ENCODE data around the gene GCN1. TPM values are rescaled to one million over a fixed set of nuclear protein-coding genes. Genes with fewer than 3 reads are reported as not detected.

GCN1 gene
- total and polyA plus RNA-seq, 10 of the 15 experiments (the other 5 are each of a cell fraction or from before 2014, with no cell fraction given): 10.8 to 150 (median 58.3) TPM

DNA sequence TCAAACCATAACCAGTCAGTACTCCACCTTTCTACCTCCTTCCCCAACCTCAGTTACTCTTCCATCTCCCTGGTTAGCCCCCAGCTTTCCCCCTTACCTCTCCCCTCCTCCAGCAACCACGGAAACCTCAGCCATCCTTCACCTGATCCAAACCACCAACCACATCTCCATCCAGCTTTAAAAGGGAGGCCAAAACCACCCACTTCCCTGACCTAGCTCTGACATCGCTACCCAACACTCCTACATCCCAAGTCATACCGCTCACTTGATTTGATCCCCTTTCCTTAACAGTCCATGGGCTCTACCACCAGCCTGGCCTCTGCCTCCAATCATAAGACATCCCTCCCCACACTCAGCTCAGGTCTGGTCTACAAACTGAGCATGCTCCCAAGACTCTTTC lies 79.4 kb downstream of the GCN1 start:
- BruUV-seq (replicated peaks): no TSS peak
- Histone ChIP-seq H4K20me1 (ENCODE audit: control insufficient read depth, insufficient read depth) (peaks cover 12% of the 10 kb centered on the region), H3K27ac (ENCODE audit: control insufficient read depth, insufficient read depth) (peak overlapping the region; percentile 44; the same call in 1 of the 2 replicates), H3K27me3 (replicated peaks in 1 of 2; ENCODE audit: control insufficient read depth in 2 of 2, insufficient read depth in 2 of 2, low read length in 1 of 2) (no peaks in the 10 kb centered on the region), H3K4me3 (peak overlapping the region; percentile 98), H3K9me3 (replicated peaks; ENCODE audit: control insufficient read depth, insufficient read depth, low read length) (no peaks in the 10 kb centered on the region), H2AFZ (ENCODE audit: control insufficient read depth, low read depth, low read length) (no peak overlapping the region), H3K4me2 (ENCODE audit: control insufficient read depth, insufficient read depth) (peak overlapping the region; percentile 99), H3K9ac (ENCODE audit: control insufficient read depth, insufficient read depth, low read length) (peak overlapping the region; percentile 95), H3K36me3 (ENCODE audit: control insufficient read depth in 2 of 2, insufficient read depth in 2 of 2, low read length in 1 of 2) (peaks cover 0 to 16% of the 10 kb centered on the region in 2 experiments; a peak in 2 of 4 replicates), H3K79me2 (ENCODE audit: control insufficient read depth, insufficient read depth, low read length) (peaks cover 83% of the 10 kb centered on the region), H3K4me1 (ENCODE audit: control insufficient read depth, insufficient read depth, low read length) (peaks cover 56% of the 10 kb centered on the region)
- POLR2A ChIA-PET: interaction anchor here (1.0 to 10.4 kb wide), 5 partner anchors 8 to 86 kb away, joined by 3 to 141 read pairs (median 5); partner anchors contain the start of gene RPLP0
- in situ Hi-C loops (cut with MboI) (no loop called here), intact Hi-C loops (cut with micrococcal nuclease; ENCODE audit: unreplicated experiment) (loop anchor here (10.0 kb wide), 1 partner anchor 150 kb away; the partner anchor contains the start of gene PXN)
- DNase-seq (ENCODE audit: low read depth, low spot score) (no peak), FAIRE-seq (no peak), ATAC-seq (no peak)
- CTCF ChIA-PET: interaction anchor here (1.0 to 1.4 kb wide), 4 partner anchors 11 to 125 kb away, joined by 3 to 5 read pairs (median 3); partner anchors contain the start of gene RPLP0
- 66% methylated on average over 3 of the region's 3 CpGs for WGBS (ENCODE audit: insufficient coverage, insufficient replicate concordance, low lambda C conversion rate, missing lambda C conversion rate)
- SMC1A ChIA-PET (ENCODE audit: uncharacterized antibody, unreplicated experiment): interaction anchor here (0.6 to 9.8 kb wide), 6 partner anchors 8 to 86 kb away, joined by 3 to 142 read pairs (median 4); partner anchors contain the start of gene RPLP0
- RAD21 ChIA-PET (ENCODE audit: unreplicated experiment): interaction anchor here (0.7 to 9.6 kb wide), 7 partner anchors 17 to 150 kb away, joined by 3 to 118 read pairs (median 5); partner anchors contain the start of genes PXN and RPLP0
- TF ChIP-seq BRCA1 (IDR thresholded peaks at IDR 0.05; ENCODE audit: low read depth, low read length) (no peak), IKZF2 (IDR thresholded peaks at IDR 0.05) (peak; percentile 45 to 60; a peak in 2 of 4 replicates), GATAD2B (conservative IDR thresholded peaks at IDR 0.05; ENCODE audit: low read depth) (no peak), RUNX3 (IDR thresholded peaks at IDR 0.05; ENCODE audit: low read length) (peak; percentile 83), POLR2A (IDR thresholded peaks at IDR 0.05; ENCODE audit: low read depth, low read length) (peak; percentile 41; the same call in 1 of the 2 replicates), ASH2L (IDR thresholded peaks at IDR 0.05; ENCODE audit: borderline replicate concordance, low read depth) (no peak), POLR2AphosphoS5 (IDR thresholded peaks at IDR 0.05; ENCODE audit: low read length) (peak; percentile 26; the same call in 1 of the 2 replicates), MTA3 (IDR thresholded peaks at IDR 0.05; ENCODE audit: borderline replicate concordance, low read length) (0 out of 2 replicates have a peak, but pooled peaks have one; percentile 31), NBN (IDR thresholded peaks at IDR 0.05) (0 out of 2 replicates have a peak, but pooled peaks have one; percentile 20), ETV6 (conservative IDR thresholded peaks at IDR 0.05 in 1 of 2, IDR thresholded peaks at IDR 0.05 in 1 of 2; ENCODE audit: borderline replicate concordance in 1 of 2, low read depth in 1 of 2) (no peak), IKZF1 (conservative IDR thresholded peaks at IDR 0.05) (0 out of 2 replicates have a peak, but pooled peaks have one; percentile 13), HDGF (IDR thresholded peaks at IDR 0.05) (0 out of 2 replicates have a peak, but pooled peaks have one; percentile 19)
